SK-N-SH (cell line): ENCODE data around the gene DKC1. TPM values are rescaled to one million over a fixed set of nuclear protein-coding genes. Genes with fewer than 3 reads are reported as not detected.
"Not testable (repeated sequence)": the region's sequence is repeated elsewhere in the genome, so short reads cannot be mapped to it uniquely, and the experiment has no call there.

Experiments used
- CTCF ChIA-PET: fragments of 300-600, 350-600 bp; formaldehyde crosslinking; extraction: SDS; loops from one replicate; lab custom pipeline; 2021; lab: Yijun Ruan, JAX
- POLR2A ChIA-PET: fragments of 350-600 bp; sonication (Branson Sonifier 250); formaldehyde crosslinking; extraction: SDS; loops from one replicate; lab custom pipeline; 2020; ENCODE audit warnings: antibody characterized with exemption, inconsistent platforms; lab: Yijun Ruan, JAX
- DNase-seq: peaks from one replicate; pipeline ENCODE4 v3.0.0; 2012
- H2AFZ ChIP-seq: fragments of 200-600 bp; sonication (generic); 2 replicates; pipeline ENCODE4 v1.8.1; 2016; ENCODE audit warnings: antibody characterized with exemption, mild to moderate bottlenecking, low read depth
- H3F3A ChIP-seq: fragments of 200-600 bp; sonication (generic); replicated peaks from 2 replicates; pipeline ENCODE3; 2016; ENCODE audit warnings: antibody characterized with exemption, mild to moderate bottlenecking; ENCODE audit not compliant: insufficient read depth
- H3K27ac ChIP-seq, 2 experiments: fragments of 200-500 bp in 1 of 2; fragments of 200-600 bp in 1 of 2; sonication (Bioruptor generic) in 1 of 2; sonication (generic), shearing (Covaris generic) in 1 of 2; 2 replicates each; pipeline versions ENCODE4 v1.5.1 to v1.6.1; 2014 to 2016; ENCODE audit warnings: low read depth in 2 of 2, inconsistent platforms in 1 of 2, low read length in 1 of 2, mild to moderate bottlenecking in 1 of 2, mixed read lengths in 1 of 2
- H3K27me3 ChIP-seq: fragments of 200-600 bp; sonication (generic), shearing (Covaris generic); 2 replicates; pipeline ENCODE4 v1.6.1; 2016; ENCODE audit warnings: mixed run types; ENCODE audit not compliant: insufficient read depth
- H3K36me3 ChIP-seq, 2 experiments: fragments of 200-500 bp in 1 of 2; fragments of 200-600 bp in 1 of 2; sonication (Bioruptor generic) in 1 of 2; sonication (generic) in 1 of 2; replicated peaks in 1 of 2; 2 replicates each; pipeline versions ENCODE3 to v1.5.1; 2014 to 2016; ENCODE audit warnings: low read length in 1 of 2, mild to moderate bottlenecking in 1 of 2; ENCODE audit not compliant: insufficient read depth in 2 of 2, control insufficient read depth in 1 of 2
- H3K4me1 ChIP-seq, 2 experiments: fragments of 200-500 bp in 1 of 2; fragments of 200-600 bp in 1 of 2; sonication (Bioruptor generic) in 1 of 2; sonication (generic), shearing (Covaris generic) in 1 of 2; 2 replicates each; pipeline versions ENCODE4 v1.5.1 to v1.6.1; 2014 to 2016; ENCODE audit warnings: low read depth in 1 of 2, low read length in 1 of 2, mixed run types in 1 of 2; ENCODE audit not compliant: insufficient read depth in 2 of 2, control insufficient read depth in 1 of 2
- H3K4me2 ChIP-seq: fragments of 200-600 bp; sonication (generic), shearing (Covaris generic); 2 replicates; pipeline ENCODE4 v1.6.1; 2017; ENCODE audit warnings: mixed run types
- H3K4me3 ChIP-seq, 2 experiments: fragments of 200-500 bp in 1 of 2; fragments of 200-600 bp in 1 of 2; sonication (Bioruptor generic) in 1 of 2; sonication (generic), shearing (Covaris generic) in 1 of 2; 2 replicates each; pipeline versions ENCODE4 v1.5.1 to v1.8.1; 2014 to 2016; ENCODE audit warnings: low read depth in 2 of 2, inconsistent platforms in 1 of 2, low read length in 1 of 2, mild to moderate bottlenecking in 1 of 2, mixed read lengths in 1 of 2, moderate library complexity in 1 of 2
- H3K79me2 ChIP-seq: fragments of 200-600 bp; sonication (generic); 2 replicates; pipeline ENCODE4 v1.8.1; 2017; ENCODE audit warnings: mild to moderate bottlenecking; ENCODE audit not compliant: insufficient read depth
- H3K9ac ChIP-seq: fragments of 200-600 bp; sonication (generic); 2 replicates; pipeline ENCODE4 v1.6.1; 2017; ENCODE audit warnings: mixed run types
- H3K9me2 ChIP-seq: fragments of 200-600 bp; sonication (generic); 2 replicates; pipeline ENCODE4 v1.6.1; 2017; ENCODE audit warnings: mixed run types
- H3K9me3 ChIP-seq: fragments of 200-600 bp; sonication (generic); 2 replicates; pipeline ENCODE4 v1.6.1; 2017; ENCODE audit warnings: mixed run types, mild to moderate bottlenecking, moderate library complexity
- H4K20me1 ChIP-seq: fragments of 200-600 bp; sonication (generic); 2 replicates; pipeline ENCODE4 v1.6.1; 2017; ENCODE audit warnings: mild to moderate bottlenecking, mixed run types; ENCODE audit not compliant: insufficient read depth
- CTCF ChIP-seq: fragments of 200-600 bp; sonication (generic); IDR thresholded peaks from 2 replicates; pipeline ENCODE4 v1.6.1; 2017; ENCODE audit warnings: antibody characterized with exemption, mild to moderate bottlenecking, moderate library complexity
- WGBS: methylation state at CpG from one replicate; pipeline ENCODE4 v1.1.6; 2017; ENCODE audit warnings: low lambda C conversion rate; 5-methylcytosine and 5-hydroxymethylcytosine counted together
- polyA plus RNA-seq, 3 experiments: library from polyadenylated mRNA; depleted of rRNA; stranded (reverse); fragments of >200 nt; gene quantifications; 2 replicates each; pipeline ENCODE4 v1.2.3, GENCODE V29; 2012
- small RNA-seq, 7 experiments: library from RNA; depleted of rRNA; stranded (forward); fragments of <200 nt; gene quantifications; one replicate each; pipeline ENCODE3, GENCODE V24; 2012

DKC1 gene
- polyA plus RNA-seq, 1 of the 3 experiments (the other 2 are of a cell fraction): 53.0 TPM

GRCh38 chrX:154824638-154825037 lies 62.0 kb downstream of the DKC1 start:
- no peak overlapping the region for H3K4me3 ChIP-seq
- POLR2A ChIA-PET: no interaction called here
- CTCF ChIA-PET: no interaction called here
- no peak overlapping the region for H2AFZ ChIP-seq
- no peak for TF ChIP-seq CTCF
- no peak overlapping the region for H3K4me2 ChIP-seq
- WGBS: 6% methylated on average over 1 of the region's 1 CpG
- H4K20me1 ChIP-seq: no peaks in the 10 kb centered on the region
- no peaks in the 10 kb centered on the region for H3K79me2 ChIP-seq
- DNase-seq: no peak
- H3K9ac ChIP-seq: no peak overlapping the region
- H3K9me2 ChIP-seq: no peaks in the 10 kb centered on the region
- H3K27ac ChIP-seq: no peak overlapping the region
- H3K4me1 ChIP-seq: no peaks in the 10 kb centered on the region
- no peaks in the 10 kb centered on the region; the same call in 1 of the 2 replicates for H3K27me3 ChIP-seq
- H3K9me3 ChIP-seq: no peaks in the 10 kb centered on the region
- no peaks in the 10 kb centered on the region for H3F3A ChIP-seq
- no peaks in the 10 kb centered on the region for H3K36me3 ChIP-seq

- H3K27ac ChIP-seq, H3K36me3 ChIP-seq, H3F3A ChIP-seq, H3K9me2 ChIP-seq, DNase-seq, H3K79me2 ChIP-seq, H3K4me3 ChIP-seq, H3K9me3 ChIP-seq, CTCF ChIA-PET, H4K20me1 ChIP-seq, POLR2A ChIA-PET, H3K27me3 ChIP-seq, H3K4me2 ChIP-seq, H3K4me1 ChIP-seq, H3K9ac ChIP-seq, H2AFZ ChIP-seq: not testable (repeated sequence)
- 19% methylated on average over 3 of the region's 3 CpGs for WGBS
These were observed 62.9 kb downstream of the DKC1 start for GRCh38 chrX:154825586-154825985.

Small RNA genes lying within 50 kb of the gene (small RNA-seq; reads per million reads assigned to genes)
- gene SNORA36A: 0 reads per million in 7 experiments

Other genes starting within 250 kb of the DKC1 start
- 36.7 and 42.1 TPM in 2 replicates for gene FAM3A, start 246.6 kb upstream of the DKC1 start, polyA plus RNA-seq (2012; rRNA removed)
- 70.1 and 131 TPM in 2 replicates for gene G6PD, start 216.0 kb upstream of the DKC1 start, polyA plus RNA-seq (2012; rRNA removed)
- gene IKBKG, start 215.2 kb upstream of the DKC1 start, polyA plus RNA-seq (2012; rRNA removed): 32.5 and 36.4 TPM in 2 replicates
- gene CTAG1A, start 177.7 kb upstream of the DKC1 start, polyA plus RNA-seq (2012; rRNA removed): not detected in 2 replicates
- not detected in 2 replicates for gene CTAG1B, start 143.6 kb upstream of the DKC1 start, polyA plus RNA-seq (2012; rRNA removed)
- gene CTAG2, start 109.3 kb upstream of the DKC1 start, polyA plus RNA-seq (2012; rRNA removed): 3.7 and 6.8 TPM in 2 replicates
- gene GAB3, start 11.8 kb upstream of the DKC1 start, polyA plus RNA-seq (2012; rRNA removed): 3.3 and 4.5 TPM in 2 replicates
- gene MPP1, start 42.6 kb downstream of the DKC1 start, polyA plus RNA-seq (2012; rRNA removed): 12.7 and 13.3 TPM in 2 replicates
- not detected in 2 replicates for gene SMIM9, start 71.8 kb downstream of the DKC1 start, polyA plus RNA-seq (2012; rRNA removed)
- 3.9 and 4.5 TPM in 2 replicates for gene F8A1, start 123.5 kb downstream of the DKC1 start, polyA plus RNA-seq (2012; rRNA removed)